PC-9 (cell line): ENCODE data around the gene CYP3A4. TPM values are rescaled to one million over a fixed set of nuclear protein-coding genes. Genes with fewer than 3 reads are reported as not detected.

Source experiments
- Bru-seq: library from RNA; stranded (reverse); fragments of 400-500 nt; gene quantifications from one replicate; lab custom pipeline; 2021; lab: Mats Ljungman, UMichigan
- BruChase-seq, 2 experiments: library from RNA; stranded (reverse); fragments of 400-500 nt; gene quantifications; one replicate each; lab custom pipeline; 2021; lab: Mats Ljungman, UMichigan
- BruUV-seq: library from RNA; stranded (reverse); fragments of 400-500 nt; replicated peaks from 2 replicates; lab custom pipeline; 2021; lab: Mats Ljungman, UMichigan
- CTCF ChIA-PET: fragments of 300-600 bp; sonication (Branson Sonifier 250); formaldehyde crosslinking; loops from one replicate; lab custom pipeline; 2022; ENCODE audit warnings: antibody characterized with exemption; lab: Charles Lee
- POLR2A ChIA-PET: fragments of 300-600 bp; sonication (Branson Sonifier 250); formaldehyde crosslinking; loops from one replicate; lab custom pipeline; 2022; ENCODE audit warnings: antibody characterized with exemption; ENCODE audit not compliant: unreplicated experiment; lab: Charles Lee
- DNase-seq, 2 experiments: peaks; one replicate each; pipeline versions ENCODE4 v3.0.0 to v3.0.0-alpha.2; 2015 to 2022; ENCODE audit warnings: mixed read lengths in 1 of 2
- H2AFZ ChIP-seq: fragments of 200-600 bp; sonication (generic); 2 replicates; pipeline ENCODE4 v1.8.1; 2017; ENCODE audit warnings: antibody characterized with exemption
- H3F3A ChIP-seq: fragments of 200-600 bp; sonication (generic); 2 replicates; pipeline ENCODE4 v1.8.1; 2017; ENCODE audit warnings: antibody characterized with exemption, mild to moderate bottlenecking, low read depth; ENCODE audit not compliant: insufficient read depth
- H3K27ac ChIP-seq: fragments of 200-600 bp; sonication (generic); 2 replicates; pipeline ENCODE4 v1.6.1; 2016; ENCODE audit warnings: mixed run types
- H3K27me3 ChIP-seq: fragments of 200-600 bp; sonication (generic); 2 replicates; pipeline ENCODE4 v1.6.1; 2016; ENCODE audit warnings: low read depth, mixed run types; ENCODE audit not compliant: insufficient read depth
- H3K36me3 ChIP-seq: fragments of 200-600 bp; sonication (generic); 2 replicates; pipeline ENCODE4 v1.6.1; 2016; ENCODE audit warnings: low read depth, mixed run types
- H3K4me1 ChIP-seq: fragments of 200-600 bp; sonication (generic); replicated peaks from 2 replicates; pipeline ENCODE4 v1.6.1; 2016; ENCODE audit warnings: mixed run types; ENCODE audit not compliant: insufficient read depth
- H3K4me2 ChIP-seq: fragments of 200-600 bp; sonication (generic); 2 replicates; pipeline ENCODE4 v1.6.1; 2017; ENCODE audit warnings: mixed run types
- H3K4me3 ChIP-seq: fragments of 200-600 bp; sonication (generic); 2 replicates; pipeline ENCODE4 v1.6.1; 2016; ENCODE audit warnings: mixed run types
- H3K79me2 ChIP-seq: fragments of 200-600 bp; sonication (generic); 2 replicates; pipeline ENCODE4 v1.6.1; 2017; ENCODE audit warnings: low read depth, mixed run types
- H3K9me2 ChIP-seq: fragments of 200-600 bp; sonication (generic); 2 replicates; pipeline ENCODE4 v1.8.1; 2017; ENCODE audit warnings: mild to moderate bottlenecking; ENCODE audit not compliant: insufficient read depth
- H3K9me3 ChIP-seq: fragments of 200-600 bp; sonication (generic); 2 replicates; pipeline ENCODE4 v1.8.1; 2016; ENCODE audit warnings: low read depth; ENCODE audit not compliant: insufficient read depth
- H4K20me1 ChIP-seq: fragments of 200-600 bp; sonication (generic); 2 replicates; pipeline ENCODE4 v1.8.1; 2017; ENCODE audit not compliant: insufficient read depth
- CTCF ChIP-seq: fragments of 200-600 bp; sonication (generic); conservative IDR thresholded peaks from 2 replicates; pipeline ENCODE4 v1.6.1; 2017; ENCODE audit warnings: mixed run types, antibody characterized with exemption, mild to moderate bottlenecking, moderate library complexity
- EZH2 ChIP-seq: fragments of 200-600 bp; sonication (generic); IDR thresholded peaks from 2 replicates; pipeline ENCODE4 v1.8.0; 2017; ENCODE audit warnings: antibody characterized with exemption, low read depth
- intact Hi-C: fragments of 100-400 bp; cut with micrococcal nuclease; formaldehyde crosslinking; loops from one replicate; pipeline ENCODE4 v1.10.0; 2022; ENCODE audit not compliant: unreplicated experiment
- long read RNA-seq: library from polyadenylated mRNA; stranded (forward); transcript quantifications from one replicate; pipeline ENCODE4 v2.0.0, GENCODE V29; 2022
- total RNA-seq: library from RNA; stranded (reverse); gene quantifications from 2 replicates; pipeline ENCODE4 v1.2.3, GENCODE V29; 2021

Gene CYP3A4
- total RNA-seq, result not detected in 2 replicates
- not detected for Bru-seq, nascent RNA
- BruChase-seq, experiment 1, labeled RNA remaining after a 2-hour chase, result percentile 3 among the genes with signal in this experiment
- BruChase-seq, experiment 2, labeled RNA remaining after a 6-hour chase, result not detected
- long read RNA-seq, result 0 reads

DNA sequence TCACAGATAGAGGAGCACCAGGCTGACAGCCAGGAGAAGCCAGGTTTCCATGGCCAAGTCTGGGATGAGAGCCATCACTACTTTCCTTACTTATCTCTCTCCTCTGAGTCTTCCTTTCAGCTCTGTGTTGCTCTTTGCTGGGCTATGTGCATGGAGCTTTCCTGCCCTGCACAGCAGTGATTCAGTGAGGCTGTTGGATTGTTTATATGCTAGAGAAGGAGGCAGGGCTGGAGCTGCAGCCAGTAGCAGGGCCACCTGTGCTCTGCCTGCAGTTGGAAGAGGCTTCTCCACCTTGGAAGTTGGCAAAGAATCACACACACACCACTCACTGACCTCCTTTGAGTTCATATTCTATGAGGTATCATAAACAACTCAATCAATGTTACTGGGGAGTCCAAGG, at the start of gene CYP3A4:
TSS of gene CYP3A4 (minus strand) at position 178 of the 400 bp plus-strand sequence. CDS start at position 75, 103 bp downstream.
- Histone ChIP-seq H3F3A (no peaks in the 10 kb centered on the region), H3K27ac (no peak within 1 kb of the TSS), H3K4me3 (no peak within 1 kb of the TSS), H3K4me2 (no peak within 1 kb of the TSS), H3K9me3 (no peaks in the 10 kb centered on the region), H4K20me1 (no peaks in the 10 kb centered on the region), H3K36me3 (no peaks in the 10 kb centered on the region), H3K27me3 (0 out of 2 replicates have a peak, but pooled peaks cover 4% of the 10 kb centered on the region), H2AFZ (no peak within 1 kb of the TSS), H3K4me1 (0 out of 2 replicates have a peak, but pooled peaks cover 5% of the 10 kb centered on the region), H3K9me2 (no peaks in the 10 kb centered on the region), H3K79me2 (no peaks in the 10 kb centered on the region)
- POLR2A ChIA-PET, result no interaction called here
- CTCF ChIA-PET, result no interaction called here
- BruUV-seq, result no TSS peak
- intact Hi-C loops, result no loop called here
- no peak for DNase-seq
- TF ChIP-seq CTCF, result no peak
- no peak for TF ChIP-seq EZH2

DNA sequence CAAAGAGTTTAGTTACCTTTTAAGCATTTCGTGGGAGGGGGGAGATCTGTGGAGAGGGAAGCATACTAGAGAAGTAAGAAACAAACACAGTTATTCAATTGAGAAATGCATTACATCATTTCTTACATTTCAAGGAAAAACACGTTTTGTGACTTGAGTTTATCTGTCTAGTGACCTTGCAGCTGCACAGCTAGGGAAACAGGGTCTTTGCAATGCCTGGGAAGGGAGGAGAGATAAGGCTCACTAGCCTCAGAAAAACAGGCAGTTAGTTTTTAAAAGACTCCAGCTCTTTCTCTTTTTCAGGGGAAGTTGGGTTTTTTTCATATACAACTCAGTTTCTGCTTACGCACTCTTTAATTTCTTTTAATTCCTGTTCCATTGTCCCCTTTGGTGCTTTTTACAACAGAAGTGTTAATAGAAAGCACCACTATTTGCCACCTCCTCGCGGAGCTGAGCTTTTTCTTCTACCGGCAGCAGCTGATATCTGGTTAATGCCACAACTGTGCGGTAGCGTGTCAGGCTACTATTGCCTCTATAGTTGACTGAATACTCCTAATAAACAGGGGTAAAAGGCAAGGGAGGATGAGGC, 49.4 kb upstream of the CYP3A4 start:
- no peak overlapping the region for H3K27ac ChIP-seq
- no peaks in the 10 kb centered on the region for H3K9me2 ChIP-seq
- no peaks in the 10 kb centered on the region for H3F3A ChIP-seq
- peaks cover 10% of the 10 kb centered on the region for H3K4me1 ChIP-seq
- H2AFZ ChIP-seq, result no peak overlapping the region
- H4K20me1 ChIP-seq, result no peaks in the 10 kb centered on the region
- DNase-seq, result no peak
- no peaks in the 10 kb centered on the region for H3K79me2 ChIP-seq
- TF ChIP-seq EZH2 (no peak), CTCF (no peak)
- H3K9me3 ChIP-seq, result no peaks in the 10 kb centered on the region
- no peak overlapping the region for H3K4me2 ChIP-seq
- POLR2A ChIA-PET, result no interaction called here
- BruUV-seq, result no TSS peak
- H3K27me3 ChIP-seq, result no peaks in the 10 kb centered on the region
- CTCF ChIA-PET, result no interaction called here
- intact Hi-C loops, result no loop called here
- H3K36me3 ChIP-seq, result no peaks in the 10 kb centered on the region
- no peak overlapping the region for H3K4me3 ChIP-seq

GRCh38 chr7:99831595-99831994, 47.6 kb upstream of the CYP3A4 start:
- peak in 1 of 2 experiments; percentile 43 for DNase-seq

More at GRCh38 chr7:99831595-99831994, 47.6 kb upstream of the CYP3A4 start:
- POLR2A ChIA-PET, result no interaction called here
- CTCF ChIA-PET, result no interaction called here
- TF ChIP-seq EZH2, result no peak
- no peak for TF ChIP-seq CTCF
- Histone ChIP-seq H3K4me1 (peaks cover 16% of the 10 kb centered on the region), H3K4me3 (no peak overlapping the region), H3K36me3 (no peaks in the 10 kb centered on the region), H3K27ac (no peak overlapping the region), H4K20me1 (no peaks in the 10 kb centered on the region), H2AFZ (no peak overlapping the region), H3K27me3 (no peaks in the 10 kb centered on the region), H3K9me2 (no peaks in the 10 kb centered on the region), H3K9me3 (no peaks in the 10 kb centered on the region), H3F3A (peaks cover 8% of the 10 kb centered on the region; the same call in 1 of the 2 replicates), H3K79me2 (no peaks in the 10 kb centered on the region), H3K4me2 (no peak overlapping the region)
- intact Hi-C loops, result no loop called here
- no TSS peak for BruUV-seq
